NB4 (cell line): ENCODE data around the gene PLXNB2.

Experiments
- MYC ChIP-seq: IDR thresholded peaks from 2 replicates; pipeline ENCODE4 v1.6.1; 2011; ENCODE audit warnings: low read depth, low read length
- TF ChIP-seq, protein P1 (sequence below): IDR thresholded peaks from one replicate; pipeline ENCODE4 v1.5.1; 2012; ENCODE audit warnings: low read depth, low read length

DNA sequence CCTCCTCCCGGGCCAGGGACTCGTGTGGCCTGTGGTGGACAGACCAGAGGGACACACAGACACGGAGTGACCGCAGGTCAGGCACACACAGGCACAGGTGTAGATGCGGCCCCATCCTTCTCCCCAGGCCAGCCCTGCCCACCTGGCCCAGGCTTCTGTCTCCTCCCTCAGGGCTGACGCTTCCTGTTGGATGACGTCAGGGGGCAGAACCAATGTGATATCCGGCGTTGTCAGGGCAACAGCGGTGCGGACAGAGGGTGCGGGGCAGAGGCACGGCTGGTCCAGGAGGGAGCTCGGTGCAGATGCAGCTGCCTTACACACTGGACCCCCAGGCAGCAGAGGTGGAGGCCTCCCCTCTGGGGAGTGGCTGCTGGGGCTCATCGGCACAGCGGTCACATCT lies 59.7 kb downstream of the PLXNB2 start:
- TF ChIP-seq, protein P1, sequence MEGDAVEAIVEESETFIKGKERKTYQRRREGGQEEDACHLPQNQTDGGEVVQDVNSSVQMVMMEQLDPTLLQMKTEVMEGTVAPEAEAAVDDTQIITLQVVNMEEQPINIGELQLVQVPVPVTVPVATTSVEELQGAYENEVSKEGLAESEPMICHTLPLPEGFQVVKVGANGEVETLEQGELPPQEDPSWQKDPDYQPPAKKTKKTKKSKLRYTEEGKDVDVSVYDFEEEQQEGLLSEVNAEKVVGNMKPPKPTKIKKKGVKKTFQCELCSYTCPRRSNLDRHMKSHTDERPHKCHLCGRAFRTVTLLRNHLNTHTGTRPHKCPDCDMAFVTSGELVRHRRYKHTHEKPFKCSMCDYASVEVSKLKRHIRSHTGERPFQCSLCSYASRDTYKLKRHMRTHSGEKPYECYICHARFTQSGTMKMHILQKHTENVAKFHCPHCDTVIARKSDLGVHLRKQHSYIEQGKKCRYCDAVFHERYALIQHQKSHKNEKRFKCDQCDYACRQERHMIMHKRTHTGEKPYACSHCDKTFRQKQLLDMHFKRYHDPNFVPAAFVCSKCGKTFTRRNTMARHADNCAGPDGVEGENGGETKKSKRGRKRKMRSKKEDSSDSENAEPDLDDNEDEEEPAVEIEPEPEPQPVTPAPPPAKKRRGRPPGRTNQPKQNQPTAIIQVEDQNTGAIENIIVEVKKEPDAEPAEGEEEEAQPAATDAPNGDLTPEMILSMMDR: no peak
- TF ChIP-seq MYC: no peak
